Liver (tissue), 9 donors: ENCODE results near the gene GNRH2. TPM values are rescaled to one million over a fixed set of nuclear protein-coding genes. Genes with fewer than 3 reads are reported as not detected.

Experiments used
- DNase-seq: peaks from one replicate; pipeline ENCODE4 v3.0.0-alpha.2; 2017; ENCODE audit warnings: low spot score
- H3K27ac ChIP-seq, 2 donors: one replicate each; pipeline ENCODE4 v1.7.0; 2013; ENCODE audit warnings: inconsistent platforms in 2 of 2, low read length in 2 of 2, control low read depth in 1 of 2, low read depth in 1 of 2, mild to moderate bottlenecking in 1 of 2
- H3K27me3 ChIP-seq, 4 donors: one replicate each; pipeline versions ENCODE4 v1.6.1 to v1.7.0; 2013; ENCODE audit warnings: low read length in 3 of 4, inconsistent platforms in 1 of 4, mild to moderate bottlenecking in 1 of 4, moderate library complexity in 1 of 4; ENCODE audit not compliant: control insufficient read depth in 4 of 4, insufficient read depth in 4 of 4
- H3K36me3 ChIP-seq, 4 donors: one replicate each; pipeline versions ENCODE4 v1.6.1 to v1.7.0; 2013; ENCODE audit warnings: low read length in 3 of 4, mild to moderate bottlenecking in 3 of 4, low read depth in 1 of 4, moderate library complexity in 1 of 4; ENCODE audit not compliant: control insufficient read depth in 4 of 4, insufficient read depth in 3 of 4
- H3K4me1 ChIP-seq, 4 donors: one replicate each; pipeline versions ENCODE4 v1.6.1 to v1.7.0; 2013; ENCODE audit warnings: low read length in 3 of 4, mild to moderate bottlenecking in 3 of 4, moderate library complexity in 1 of 4; ENCODE audit not compliant: control insufficient read depth in 4 of 4, insufficient read depth in 4 of 4
- H3K4me3 ChIP-seq, 3 donors: one replicate each; pipeline versions ENCODE4 v1.6.1 to v1.7.0; 2013; ENCODE audit warnings: low read length in 3 of 3, control low read depth in 1 of 3, low read depth in 1 of 3, mild to moderate bottlenecking in 1 of 3
- H3K9ac ChIP-seq, 2 donors: one replicate each; pipeline ENCODE4 v1.7.0; 2013; ENCODE audit warnings: low read length in 2 of 2, mild to moderate bottlenecking in 2 of 2, moderate library complexity in 2 of 2, control low read depth in 1 of 2, low read depth in 1 of 2
- H3K9me3 ChIP-seq, 4 donors: one replicate each; pipeline versions ENCODE4 v1.6.1 to v1.7.0; 2013; ENCODE audit warnings: low read length in 3 of 4; ENCODE audit not compliant: control insufficient read depth in 4 of 4
- EGR1 ChIP-seq, 2 donors: IDR thresholded peaks; 2 replicates each; pipeline ENCODE4 v1.6.1; 2016 to 2018; ENCODE audit warnings: antibody characterized with exemption in 2 of 2, low read depth in 2 of 2
- FOXA1 ChIP-seq: IDR thresholded peaks from 2 replicates; pipeline ENCODE4 v1.6.1; 2016; ENCODE audit warnings: antibody characterized with exemption
- GABPA ChIP-seq, 2 donors: IDR thresholded peaks in 1 of 2; conservative IDR thresholded peaks in 1 of 2; 2 replicates each; pipeline ENCODE4 v1.6.1; 2016; ENCODE audit warnings: antibody characterized with exemption in 2 of 2, mild to moderate bottlenecking in 1 of 2, moderate library complexity in 1 of 2
- HNF4A ChIP-seq, 2 donors: conservative IDR thresholded peaks; 2 replicates each; pipeline ENCODE4 v1.6.1; 2016; ENCODE audit warnings: antibody characterized with exemption in 2 of 2, mild to moderate bottlenecking in 2 of 2
- JUND ChIP-seq, 2 donors: IDR thresholded peaks; 2 replicates each; pipeline ENCODE4 v1.6.1; 2016; ENCODE audit warnings: antibody characterized with exemption in 2 of 2
- RAD21 ChIP-seq, 2 donors: IDR thresholded peaks; 2 replicates each; pipeline ENCODE4 v1.6.1; 2016; ENCODE audit warnings: antibody characterized with exemption in 2 of 2, mild to moderate bottlenecking in 2 of 2
- RXRA ChIP-seq, 2 donors: IDR thresholded peaks; 2 replicates each; pipeline ENCODE4 v1.6.1; 2017 to 2018; ENCODE audit warnings: antibody characterized with exemption in 2 of 2, mild to moderate bottlenecking in 1 of 2
- TAF1 ChIP-seq: conservative IDR thresholded peaks from 2 replicates; pipeline ENCODE4 v1.6.1; 2016; ENCODE audit warnings: antibody characterized with exemption, mild to moderate bottlenecking
- YY1 ChIP-seq: IDR thresholded peaks from 2 replicates; pipeline ENCODE4 v1.6.1; 2016; ENCODE audit warnings: antibody characterized with exemption, mild to moderate bottlenecking
- WGBS: extraction: QIAGEN DNeasy Blood & Tissue Kit; methylation state at CpG from one replicate; pipeline ENCODE4 v1.1.7; 2013; 5-methylcytosine and 5-hydroxymethylcytosine counted together
- polyA plus RNA-seq, 2 donors: library from polyadenylated mRNA; stranded (reverse) in 1 of 2; unstranded in 1 of 2; fragments of 200-250 nt in 1 of 2; fragments of >200 nt in 1 of 2; fragmentation: Nextera tagmentation in 1 of 2; extraction: Ambion mirVana in 1 of 2; gene quantifications; one replicate each; pipeline versions ENCODE4 v1.2.1 to v1.2.3, GENCODE V29; 2013 to 2015
- total RNA-seq, 2 donors: library from RNA; depleted of rRNA; stranded (reverse); fragments of >200 nt; gene quantifications; one replicate each; pipeline ENCODE4 v1.2.3, GENCODE V29; 2014
- TF ChIP-seq, protein P1 (sequence below): fragments of 150-350 bp; IDR thresholded peaks from 2 replicates; pipeline ENCODE4 v1.5.1; 2017; ENCODE audit warnings: improper control_type of control experiment, low read depth, low read length; ENCODE audit not compliant: missing input control
- TF ChIP-seq, protein P2 (sequence below): IDR thresholded peaks from 2 replicates; pipeline ENCODE4 v1.6.1; 2016; ENCODE audit warnings: antibody characterized with exemption
- TF ChIP-seq, protein P3 (sequence below): IDR thresholded peaks from 2 replicates; pipeline ENCODE4 v1.6.1; 2016; ENCODE audit warnings: antibody characterized with exemption
- TF ChIP-seq, protein P4 (sequence below): IDR thresholded peaks from 2 replicates; pipeline ENCODE4 v1.6.1; 2016; ENCODE audit warnings: antibody characterized with exemption
- TF ChIP-seq, protein P5 (sequence below): IDR thresholded peaks from 2 replicates; pipeline ENCODE4 v1.6.1; 2016; ENCODE audit warnings: antibody characterized with exemption, mild to moderate bottlenecking
- donor health status: healthy.
- donor health status: healthy.
- donor health status: healthy.
- donor health status: healthy.
- donor health status: healthy.

The GNRH2 gene
- total and polyA plus RNA-seq, 4 donors = 0.25 to 0.58 (median 0.44) TPM; not detected in 1

DNA sequence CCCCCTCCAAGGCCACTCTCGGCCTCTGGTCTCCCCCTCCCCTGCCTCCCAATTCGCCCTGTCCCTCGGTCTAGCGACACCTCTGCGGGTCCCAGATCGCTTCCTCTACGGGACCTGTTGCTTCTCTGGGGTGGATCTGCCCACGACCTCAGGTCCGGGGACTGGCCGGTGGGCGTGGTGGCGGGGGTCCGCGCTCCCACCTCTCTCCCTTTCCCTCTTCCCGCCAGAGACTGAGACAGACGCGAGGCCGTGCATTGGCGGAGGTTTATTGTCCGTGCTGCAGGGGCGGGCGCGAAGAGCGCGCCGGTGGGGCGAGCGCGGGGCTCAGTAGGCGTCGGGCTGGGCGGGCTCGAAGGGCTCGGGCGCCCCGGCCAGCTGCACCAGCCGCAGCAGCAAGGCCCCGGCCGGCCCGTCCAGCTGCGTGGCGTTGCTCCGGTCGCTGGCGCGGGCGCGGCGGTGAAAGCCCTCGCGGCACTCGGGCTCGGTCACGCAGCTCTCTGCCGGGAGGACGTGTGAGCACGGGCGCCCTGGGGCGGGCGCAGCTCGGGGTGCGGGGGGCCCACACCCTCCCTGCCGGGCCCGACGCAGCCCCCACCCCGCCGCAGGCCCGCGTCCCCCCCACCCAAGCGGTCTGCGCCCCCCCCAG, 39.0 kb downstream of the GNRH2 start:
- H3K9ac ChIP-seq = no peak overlapping the region
- H3K27me3 ChIP-seq = no peaks in the 10 kb centered on the region
- peaks cover 13 to 26% (median 16%) of the 10 kb centered on the region in 4 donors for H3K4me1 ChIP-seq
- no peak for DNase-seq
- 10% methylated on average over 71 of the region's 71 CpGs for whole genome bisulfite sequencing
- TF ChIP-seq GABPA (IDR thresholded peaks at IDR 0.05 in 1 of 2, conservative IDR thresholded peaks at IDR 0.05 in 1 of 2) (no peak), FOXA1 (no peak), RAD21 (IDR thresholded peaks at IDR 0.05) (no peak), YY1 (no peak), TAF1 (no peak), HNF4A (conservative IDR thresholded peaks at IDR 0.05) (no peak), JUND (IDR thresholded peaks at IDR 0.05) (no peak), EGR1 (IDR thresholded peaks at IDR 0.05; ENCODE audit: low read depth in 2 of 2) (no peak), RXRA (IDR thresholded peaks at IDR 0.05) (no peak)
- TF ChIP-seq, protein P1, sequence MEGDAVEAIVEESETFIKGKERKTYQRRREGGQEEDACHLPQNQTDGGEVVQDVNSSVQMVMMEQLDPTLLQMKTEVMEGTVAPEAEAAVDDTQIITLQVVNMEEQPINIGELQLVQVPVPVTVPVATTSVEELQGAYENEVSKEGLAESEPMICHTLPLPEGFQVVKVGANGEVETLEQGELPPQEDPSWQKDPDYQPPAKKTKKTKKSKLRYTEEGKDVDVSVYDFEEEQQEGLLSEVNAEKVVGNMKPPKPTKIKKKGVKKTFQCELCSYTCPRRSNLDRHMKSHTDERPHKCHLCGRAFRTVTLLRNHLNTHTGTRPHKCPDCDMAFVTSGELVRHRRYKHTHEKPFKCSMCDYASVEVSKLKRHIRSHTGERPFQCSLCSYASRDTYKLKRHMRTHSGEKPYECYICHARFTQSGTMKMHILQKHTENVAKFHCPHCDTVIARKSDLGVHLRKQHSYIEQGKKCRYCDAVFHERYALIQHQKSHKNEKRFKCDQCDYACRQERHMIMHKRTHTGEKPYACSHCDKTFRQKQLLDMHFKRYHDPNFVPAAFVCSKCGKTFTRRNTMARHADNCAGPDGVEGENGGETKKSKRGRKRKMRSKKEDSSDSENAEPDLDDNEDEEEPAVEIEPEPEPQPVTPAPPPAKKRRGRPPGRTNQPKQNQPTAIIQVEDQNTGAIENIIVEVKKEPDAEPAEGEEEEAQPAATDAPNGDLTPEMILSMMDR = no peak
- TF ChIP-seq, protein P2, sequence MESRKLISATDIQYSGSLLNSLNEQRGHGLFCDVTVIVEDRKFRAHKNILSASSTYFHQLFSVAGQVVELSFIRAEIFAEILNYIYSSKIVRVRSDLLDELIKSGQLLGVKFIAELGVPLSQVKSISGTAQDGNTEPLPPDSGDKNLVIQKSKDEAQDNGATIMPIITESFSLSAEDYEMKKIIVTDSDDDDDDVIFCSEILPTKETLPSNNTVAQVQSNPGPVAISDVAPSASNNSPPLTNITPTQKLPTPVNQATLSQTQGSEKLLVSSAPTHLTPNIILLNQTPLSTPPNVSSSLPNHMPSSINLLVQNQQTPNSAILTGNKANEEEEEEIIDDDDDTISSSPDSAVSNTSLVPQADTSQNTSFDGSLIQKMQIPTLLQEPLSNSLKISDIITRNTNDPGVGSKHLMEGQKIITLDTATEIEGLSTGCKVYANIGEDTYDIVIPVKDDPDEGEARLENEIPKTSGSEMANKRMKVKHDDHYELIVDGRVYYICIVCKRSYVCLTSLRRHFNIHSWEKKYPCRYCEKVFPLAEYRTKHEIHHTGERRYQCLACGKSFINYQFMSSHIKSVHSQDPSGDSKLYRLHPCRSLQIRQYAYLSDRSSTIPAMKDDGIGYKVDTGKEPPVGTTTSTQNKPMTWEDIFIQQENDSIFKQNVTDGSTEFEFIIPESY = no peak
- TF ChIP-seq, protein P3, sequence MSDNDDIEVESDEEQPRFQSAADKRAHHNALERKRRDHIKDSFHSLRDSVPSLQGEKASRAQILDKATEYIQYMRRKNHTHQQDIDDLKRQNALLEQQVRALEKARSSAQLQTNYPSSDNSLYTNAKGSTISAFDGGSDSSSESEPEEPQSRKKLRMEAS = no peak
- TF ChIP-seq, protein P4, sequence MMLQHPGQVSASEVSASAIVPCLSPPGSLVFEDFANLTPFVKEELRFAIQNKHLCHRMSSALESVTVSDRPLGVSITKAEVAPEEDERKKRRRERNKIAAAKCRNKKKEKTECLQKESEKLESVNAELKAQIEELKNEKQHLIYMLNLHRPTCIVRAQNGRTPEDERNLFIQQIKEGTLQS = no peak
- TF ChIP-seq, protein P5, sequence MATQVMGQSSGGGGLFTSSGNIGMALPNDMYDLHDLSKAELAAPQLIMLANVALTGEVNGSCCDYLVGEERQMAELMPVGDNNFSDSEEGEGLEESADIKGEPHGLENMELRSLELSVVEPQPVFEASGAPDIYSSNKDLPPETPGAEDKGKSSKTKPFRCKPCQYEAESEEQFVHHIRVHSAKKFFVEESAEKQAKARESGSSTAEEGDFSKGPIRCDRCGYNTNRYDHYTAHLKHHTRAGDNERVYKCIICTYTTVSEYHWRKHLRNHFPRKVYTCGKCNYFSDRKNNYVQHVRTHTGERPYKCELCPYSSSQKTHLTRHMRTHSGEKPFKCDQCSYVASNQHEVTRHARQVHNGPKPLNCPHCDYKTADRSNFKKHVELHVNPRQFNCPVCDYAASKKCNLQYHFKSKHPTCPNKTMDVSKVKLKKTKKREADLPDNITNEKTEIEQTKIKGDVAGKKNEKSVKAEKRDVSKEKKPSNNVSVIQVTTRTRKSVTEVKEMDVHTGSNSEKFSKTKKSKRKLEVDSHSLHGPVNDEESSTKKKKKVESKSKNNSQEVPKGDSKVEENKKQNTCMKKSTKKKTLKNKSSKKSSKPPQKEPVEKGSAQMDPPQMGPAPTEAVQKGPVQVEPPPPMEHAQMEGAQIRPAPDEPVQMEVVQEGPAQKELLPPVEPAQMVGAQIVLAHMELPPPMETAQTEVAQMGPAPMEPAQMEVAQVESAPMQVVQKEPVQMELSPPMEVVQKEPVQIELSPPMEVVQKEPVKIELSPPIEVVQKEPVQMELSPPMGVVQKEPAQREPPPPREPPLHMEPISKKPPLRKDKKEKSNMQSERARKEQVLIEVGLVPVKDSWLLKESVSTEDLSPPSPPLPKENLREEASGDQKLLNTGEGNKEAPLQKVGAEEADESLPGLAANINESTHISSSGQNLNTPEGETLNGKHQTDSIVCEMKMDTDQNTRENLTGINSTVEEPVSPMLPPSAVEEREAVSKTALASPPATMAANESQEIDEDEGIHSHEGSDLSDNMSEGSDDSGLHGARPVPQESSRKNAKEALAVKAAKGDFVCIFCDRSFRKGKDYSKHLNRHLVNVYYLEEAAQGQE = no peak
- no peak overlapping the region for H3K27ac ChIP-seq
- no peaks in the 10 kb centered on the region for H3K9me3 ChIP-seq
- H3K36me3 ChIP-seq = no peaks in the 10 kb centered on the region
- H3K4me3 ChIP-seq = peak overlapping the region in 1 of 3 donors; percentile 31
